Coronary artery (tissue), 2 donors: ENCODE results near the gene FHAD1.
A peak's percentile ranks its signal among the peaks of the same experiment; 100 is the strongest.

Source experiments
- DNase-seq: peaks from one replicate; pipeline ENCODE4 v3.0.0-alpha.2; 2017; ENCODE audit warnings: low spot score
- H3K27ac ChIP-seq, 2 donors: fragments of 200-600 bp; sonication (generic); one replicate each; pipeline ENCODE4 v1.5.1; 2016 to 2019
- H3K4me3 ChIP-seq: fragments of 200-600 bp; sonication (generic); 2 replicates; pipeline ENCODE4 v1.5.1; 2016; ENCODE audit warnings: mild to moderate bottlenecking, moderate library complexity
- TF ChIP-seq, protein P1 (sequence below): fragments of 200-600 bp; sonication (generic); IDR thresholded peaks from one replicate; pipeline ENCODE4 v1.5.1; 2019; ENCODE audit warnings: antibody characterized with exemption

The FHAD1 gene

GRCh38 chr1:15339570-15339969 is 92.5 kb downstream of the FHAD1 start:
- H3K4me3 ChIP-seq = no peak overlapping the region
- H3K27ac ChIP-seq = no peak overlapping the region
- no peak for DNase-seq
- TF ChIP-seq, protein P1, sequence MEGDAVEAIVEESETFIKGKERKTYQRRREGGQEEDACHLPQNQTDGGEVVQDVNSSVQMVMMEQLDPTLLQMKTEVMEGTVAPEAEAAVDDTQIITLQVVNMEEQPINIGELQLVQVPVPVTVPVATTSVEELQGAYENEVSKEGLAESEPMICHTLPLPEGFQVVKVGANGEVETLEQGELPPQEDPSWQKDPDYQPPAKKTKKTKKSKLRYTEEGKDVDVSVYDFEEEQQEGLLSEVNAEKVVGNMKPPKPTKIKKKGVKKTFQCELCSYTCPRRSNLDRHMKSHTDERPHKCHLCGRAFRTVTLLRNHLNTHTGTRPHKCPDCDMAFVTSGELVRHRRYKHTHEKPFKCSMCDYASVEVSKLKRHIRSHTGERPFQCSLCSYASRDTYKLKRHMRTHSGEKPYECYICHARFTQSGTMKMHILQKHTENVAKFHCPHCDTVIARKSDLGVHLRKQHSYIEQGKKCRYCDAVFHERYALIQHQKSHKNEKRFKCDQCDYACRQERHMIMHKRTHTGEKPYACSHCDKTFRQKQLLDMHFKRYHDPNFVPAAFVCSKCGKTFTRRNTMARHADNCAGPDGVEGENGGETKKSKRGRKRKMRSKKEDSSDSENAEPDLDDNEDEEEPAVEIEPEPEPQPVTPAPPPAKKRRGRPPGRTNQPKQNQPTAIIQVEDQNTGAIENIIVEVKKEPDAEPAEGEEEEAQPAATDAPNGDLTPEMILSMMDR = no peak

GRCh38 chr1:15341228-15341627 is 94.2 kb downstream of the FHAD1 start:
- TF ChIP-seq, protein P1 = no peak
- Histone ChIP-seq H3K4me3 (no peak overlapping the region), H3K27ac (no peak overlapping the region)
- no peak for DNase-seq

DNA sequence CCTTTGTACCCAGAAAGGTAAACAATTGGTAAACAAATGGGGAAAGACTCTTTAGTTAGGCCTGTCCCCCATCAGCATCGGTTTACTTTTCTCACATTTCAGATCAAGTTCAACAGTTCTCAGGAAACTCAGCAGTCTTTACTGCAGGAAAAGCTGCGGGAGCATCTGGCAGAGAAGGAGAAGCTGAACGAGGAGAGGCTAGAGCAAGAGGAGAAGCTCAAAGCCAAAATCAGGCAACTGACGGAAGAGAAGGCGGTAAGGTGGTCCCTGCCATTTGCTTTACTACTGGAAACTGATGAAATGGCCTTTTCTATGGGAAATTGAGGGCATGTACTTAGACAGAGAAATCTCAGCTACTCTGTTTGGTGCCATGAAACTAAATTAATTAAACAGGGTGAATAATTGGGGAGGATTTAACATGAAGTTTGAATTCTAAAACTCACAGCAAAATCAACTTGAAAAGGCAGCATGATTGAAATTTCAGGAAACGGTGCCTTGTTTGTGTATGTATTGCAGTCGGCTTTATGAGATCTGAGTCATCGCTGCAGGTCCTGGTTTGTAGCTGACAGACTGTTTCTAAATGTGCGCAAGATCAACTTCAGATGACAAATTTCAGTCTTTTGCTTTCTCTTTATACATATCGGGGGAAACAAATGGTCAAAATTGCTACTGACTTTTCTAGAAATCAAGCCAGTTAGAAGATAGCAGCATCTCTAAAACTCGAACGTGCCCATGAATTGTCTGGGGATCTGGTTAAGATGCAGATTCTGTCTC is 94.8 kb downstream of the FHAD1 start:
- DNase-seq = no peak
- TF ChIP-seq, protein P1 = no peak
- H3K4me3 ChIP-seq = no peak overlapping the region
- no peak overlapping the region for H3K27ac ChIP-seq

DNA sequence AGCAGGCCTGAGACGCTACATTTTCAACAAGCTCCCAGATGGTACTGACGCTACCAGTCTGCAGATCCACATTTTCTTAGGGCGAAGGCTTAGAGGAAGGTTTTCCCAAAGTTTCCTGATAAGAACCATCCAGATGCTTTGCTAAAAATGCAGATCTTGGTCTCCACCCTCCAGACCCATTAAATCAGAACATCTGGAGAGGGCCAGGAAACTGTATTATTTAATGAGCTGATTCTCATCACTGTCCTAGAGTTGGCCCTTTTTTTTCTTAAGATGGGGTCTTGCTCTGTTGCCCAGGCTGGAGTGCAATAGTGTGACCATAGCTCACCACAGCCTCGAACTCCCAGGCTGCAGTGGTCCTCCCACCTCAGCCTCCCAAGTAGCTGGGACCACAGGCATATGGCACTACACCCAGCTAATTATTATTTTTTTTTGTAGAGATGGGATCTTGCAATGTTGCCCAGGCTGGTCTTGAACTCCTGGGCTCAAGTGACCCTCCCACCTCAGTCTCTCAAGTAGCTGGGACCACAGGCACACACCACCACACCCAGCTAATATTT is 95.5 kb downstream of the FHAD1 start:
- Histone ChIP-seq H3K27ac (no peak overlapping the region), H3K4me3 (no peak overlapping the region)
- TF ChIP-seq, protein P1 = no peak
- DNase-seq = no peak

DNA sequence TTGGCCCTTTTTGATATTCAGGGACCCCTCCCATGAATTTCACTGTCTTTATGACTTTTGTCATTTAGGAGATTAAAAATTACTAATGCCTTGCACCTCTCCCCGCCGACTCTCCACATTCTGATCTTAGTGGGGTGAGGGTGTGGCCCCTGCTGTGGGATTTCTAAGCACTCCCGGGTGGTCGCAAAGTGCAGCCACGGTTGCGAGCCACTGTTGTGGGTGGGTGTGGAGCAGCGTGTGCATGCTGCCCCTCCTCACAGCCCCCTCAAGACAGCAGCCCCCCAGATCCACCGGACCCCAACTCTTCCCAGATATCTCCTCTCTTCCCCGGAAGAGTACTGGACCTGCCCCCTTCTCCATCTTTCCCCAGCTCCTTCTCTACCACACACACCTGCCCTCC is 96.1 kb downstream of the FHAD1 start:
- TF ChIP-seq, protein P1 = no peak
- Histone ChIP-seq H3K4me3 (no peak overlapping the region), H3K27ac (no peak overlapping the region)
- DNase-seq = no peak

GRCh38 chr1:15343729-15344128 is 96.7 kb downstream of the FHAD1 start:
- TF ChIP-seq, protein P1 = no peak
- H3K4me3 ChIP-seq = no peak overlapping the region
- H3K27ac ChIP-seq = peak overlapping the region in 1 of 2 donors; percentile 28
- DNase-seq = no peak

DNA sequence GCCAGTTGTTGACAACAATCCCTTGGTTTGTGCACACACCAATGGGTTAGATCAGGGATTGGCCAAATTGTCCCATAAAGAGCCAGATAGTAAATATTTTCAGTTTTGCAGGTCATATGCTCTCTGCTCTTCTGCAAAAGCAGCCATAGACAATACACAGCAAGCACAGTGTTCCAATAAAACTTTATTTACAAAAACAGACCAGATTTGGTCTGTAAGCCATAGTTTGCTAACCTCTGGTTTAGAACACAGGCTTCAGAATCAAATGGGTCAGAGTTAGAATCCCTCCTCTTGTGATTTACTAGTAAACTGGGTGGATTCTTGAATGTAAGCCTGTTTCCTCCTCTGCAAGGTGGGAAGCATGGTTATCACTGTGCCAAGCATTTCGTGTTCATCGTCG is 97.4 kb downstream of the FHAD1 start:
- H3K4me3 ChIP-seq = no peak overlapping the region
- no peak for DNase-seq
- H3K27ac ChIP-seq = no peak overlapping the region
- TF ChIP-seq, protein P1 = no peak
